ENCODE measurements around the gene SLC6A4. TPM values are rescaled to one million over a fixed set of nuclear protein-coding genes. Genes with fewer than 3 reads are reported as not detected.

SLC6A4 gene
- total RNA-seq, 1 donor from 2014 or later, result not detected

- TF ChIP-seq CTCF (conservative IDR thresholded peaks at IDR 0.05; ENCODE audit: low read depth, low read length), result no peak
- no peak overlapping the region for H3K4me3 ChIP-seq (ENCODE audit: low read depth, low read length)
- DNase-seq (ENCODE audit: low read depth), result no peak
These were observed 6.5 kb downstream of the SLC6A4 start for GRCh38 chr17:30229012-30229411.

GRCh38 chr17:30228011-30228410 lies 7.5 kb downstream of the SLC6A4 start:
- no peak for TF ChIP-seq CTCF (conservative IDR thresholded peaks at IDR 0.05; ENCODE audit: low read depth, low read length)
- no peak for DNase-seq (ENCODE audit: low read depth)
- H3K4me3 ChIP-seq (ENCODE audit: low read depth, low read length), result no peak overlapping the region

- H3K4me3 ChIP-seq (ENCODE audit: low read depth, low read length), result no peak overlapping the region
- DNase-seq (ENCODE audit: low read depth), result no peak
- no peak for TF ChIP-seq CTCF (conservative IDR thresholded peaks at IDR 0.05; ENCODE audit: low read depth, low read length)
These were observed 8.6 kb downstream of the SLC6A4 start for GRCh38 chr17:30226878-30227277.

- no peak for DNase-seq (ENCODE audit: low read depth)
- H3K4me3 ChIP-seq (ENCODE audit: low read depth, low read length), result no peak overlapping the region
- TF ChIP-seq CTCF (conservative IDR thresholded peaks at IDR 0.05; ENCODE audit: low read depth, low read length), result no peak
These were observed 9.5 kb downstream of the SLC6A4 start for GRCh38 chr17:30225919-30226553.

- no peak for DNase-seq (ENCODE audit: low read depth)
- TF ChIP-seq CTCF (conservative IDR thresholded peaks at IDR 0.05; ENCODE audit: low read depth, low read length), result no peak
- H3K4me3 ChIP-seq (ENCODE audit: low read depth, low read length), result no peak overlapping the region
These were observed 10.4 kb downstream of the SLC6A4 start for GRCh38 chr17:30225112-30225511.

- no peak for DNase-seq (ENCODE audit: low read depth)
- H3K4me3 ChIP-seq (ENCODE audit: low read depth, low read length), result no peak overlapping the region
- TF ChIP-seq CTCF (conservative IDR thresholded peaks at IDR 0.05; ENCODE audit: low read depth, low read length), result no peak
These were observed 11.0 kb downstream of the SLC6A4 start for GRCh38 chr17:30224419-30224960.

- no peak overlapping the region for H3K4me3 ChIP-seq (ENCODE audit: low read depth, low read length)
- no peak for TF ChIP-seq CTCF (conservative IDR thresholded peaks at IDR 0.05; ENCODE audit: low read depth, low read length)
- DNase-seq (ENCODE audit: low read depth), result no peak
These were observed 12.7 kb downstream of the SLC6A4 start for GRCh38 chr17:30222721-30223175.
